ENCODE results near the gene ANKS1A. TPM values are rescaled to one million over a fixed set of nuclear protein-coding genes. Genes with fewer than 3 reads are reported as not detected.
A peak's percentile ranks its signal among the peaks of the same experiment; 100 is the strongest.

ANKS1A gene
- total RNA-seq, 1 experiment from 2014 or later = 35.0 TPM

DNA sequence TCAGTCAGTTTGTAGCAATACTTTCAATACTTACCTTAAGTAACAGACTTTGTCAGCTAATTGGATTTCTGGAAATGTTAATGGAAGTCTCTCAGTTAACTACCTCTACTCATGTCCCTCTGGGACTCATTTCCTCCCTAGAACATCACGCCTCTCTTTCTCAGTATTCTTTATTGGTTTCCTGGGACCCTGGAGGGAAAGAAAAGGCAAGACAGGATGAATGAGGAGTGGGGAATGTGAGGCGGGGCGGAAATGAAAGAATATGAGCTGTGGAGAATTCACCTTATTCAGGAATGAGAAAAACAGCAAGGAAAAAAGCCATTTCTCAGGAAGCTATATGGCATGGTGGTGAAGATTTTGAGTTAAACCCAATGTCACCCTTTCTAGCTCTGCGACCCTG is 62.7 kb downstream of the ANKS1A start (continued):
- TF ChIP-seq, protein P1, sequence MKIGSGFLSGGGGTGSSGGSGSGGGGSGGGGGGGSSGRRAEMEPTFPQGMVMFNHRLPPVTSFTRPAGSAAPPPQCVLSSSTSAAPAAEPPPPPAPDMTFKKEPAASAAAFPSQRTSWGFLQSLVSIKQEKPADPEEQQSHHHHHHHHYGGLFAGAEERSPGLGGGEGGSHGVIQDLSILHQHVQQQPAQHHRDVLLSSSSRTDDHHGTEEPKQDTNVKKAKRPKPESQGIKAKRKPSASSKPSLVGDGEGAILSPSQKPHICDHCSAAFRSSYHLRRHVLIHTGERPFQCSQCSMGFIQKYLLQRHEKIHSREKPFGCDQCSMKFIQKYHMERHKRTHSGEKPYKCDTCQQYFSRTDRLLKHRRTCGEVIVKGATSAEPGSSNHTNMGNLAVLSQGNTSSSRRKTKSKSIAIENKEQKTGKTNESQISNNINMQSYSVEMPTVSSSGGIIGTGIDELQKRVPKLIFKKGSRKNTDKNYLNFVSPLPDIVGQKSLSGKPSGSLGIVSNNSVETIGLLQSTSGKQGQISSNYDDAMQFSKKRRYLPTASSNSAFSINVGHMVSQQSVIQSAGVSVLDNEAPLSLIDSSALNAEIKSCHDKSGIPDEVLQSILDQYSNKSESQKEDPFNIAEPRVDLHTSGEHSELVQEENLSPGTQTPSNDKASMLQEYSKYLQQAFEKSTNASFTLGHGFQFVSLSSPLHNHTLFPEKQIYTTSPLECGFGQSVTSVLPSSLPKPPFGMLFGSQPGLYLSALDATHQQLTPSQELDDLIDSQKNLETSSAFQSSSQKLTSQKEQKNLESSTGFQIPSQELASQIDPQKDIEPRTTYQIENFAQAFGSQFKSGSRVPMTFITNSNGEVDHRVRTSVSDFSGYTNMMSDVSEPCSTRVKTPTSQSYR (CRISPR knock-in tag; IDR thresholded peaks at IDR 0.05) = no peak

DNA sequence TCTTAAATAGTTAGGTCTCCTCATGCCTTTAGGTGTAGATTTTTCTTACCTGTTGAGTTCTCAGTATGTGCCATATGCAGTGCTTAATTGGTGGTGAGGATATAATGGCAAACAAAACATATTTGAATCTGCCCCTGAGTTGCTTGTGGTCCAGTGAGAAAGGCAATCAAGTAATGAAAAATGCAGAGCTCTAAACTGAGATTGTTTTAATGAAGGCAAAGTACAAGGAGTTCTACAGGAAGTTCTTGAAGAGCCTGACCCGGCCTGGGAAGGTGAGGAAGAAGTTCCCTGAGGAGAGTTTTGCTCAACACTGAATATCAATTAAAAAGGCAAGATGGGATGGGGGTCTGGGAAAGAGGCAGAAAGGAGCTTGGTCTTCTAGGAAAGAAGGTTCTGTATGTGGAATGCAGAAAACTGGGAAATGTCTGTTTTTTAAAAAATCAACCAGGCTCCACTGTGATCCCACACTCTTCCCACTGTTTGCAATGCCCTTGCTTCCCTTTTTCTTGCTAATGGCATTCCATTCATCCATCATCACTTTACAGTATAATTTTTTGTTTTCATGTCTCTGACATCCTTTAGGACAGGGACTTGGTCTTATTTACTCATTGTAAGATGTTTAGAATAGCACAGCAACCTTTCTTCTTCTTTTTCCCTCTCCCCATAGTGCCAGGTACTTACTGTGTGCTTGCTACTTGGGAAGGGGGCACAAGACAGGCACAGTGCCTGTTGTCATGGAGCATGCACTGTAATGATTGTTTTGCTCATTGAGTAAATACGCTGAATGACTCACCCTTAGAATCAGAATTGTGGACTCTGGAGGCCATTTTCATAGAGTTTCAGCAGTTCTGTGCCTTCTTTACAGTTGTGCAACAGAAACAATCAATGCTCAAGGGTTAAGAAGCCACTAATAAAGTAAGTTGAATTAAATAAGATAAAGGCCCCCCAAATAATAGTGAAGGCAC is 64.3 kb downstream of the ANKS1A start:
- Mint-ChIP-seq H3K27me3 (ENCODE audit: low read depth) (no peaks in the 10 kb centered on the region), H3K9me3 (no peaks in the 10 kb centered on the region), H3K4me3 (no peak overlapping the region), H3K27ac (peak overlapping the region; percentile 39), H3K4me1 (peaks cover 43% of the 10 kb centered on the region), H3K36me3 (no peaks in the 10 kb centered on the region)
- POLR2A ChIA-PET = no interaction called here
- CTCF ChIA-PET = interaction anchor here (1.2 kb wide), 1 partner anchor 20 kb away, joined by 3 read pairs; no protein-coding TSS in a partner anchor
- DNase-seq (ENCODE audit: low spot score) (no peak), ATAC-seq (no peak)
- no peak for TF ChIP-seq TCF7 (CRISPR knock-in tag; IDR thresholded peaks at IDR 0.05; ENCODE audit: low read depth)
- TF ChIP-seq GABPB1 (CRISPR knock-in tag; IDR thresholded peaks at IDR 0.05) = peak; percentile 60

DNA sequence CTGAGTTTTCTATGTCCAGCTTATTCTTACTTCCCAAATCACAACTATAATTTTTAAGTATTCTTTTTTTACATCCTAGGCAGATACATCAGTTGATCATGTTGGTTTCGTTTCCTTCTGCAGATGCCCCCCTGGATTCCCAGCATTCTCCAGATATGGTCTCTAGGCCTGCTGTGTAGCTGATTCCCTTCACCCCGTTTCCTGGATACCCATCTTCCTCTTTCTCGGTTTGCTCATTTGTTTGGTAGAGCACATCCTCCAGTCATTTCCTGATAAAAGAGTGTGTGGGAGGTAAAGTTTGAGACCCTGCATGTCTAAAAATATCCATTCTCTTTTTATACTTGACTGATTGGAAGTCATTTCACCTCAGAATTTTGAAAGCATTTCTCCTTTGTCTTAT is 66.4 kb downstream of the ANKS1A start:
- no peak overlapping the region for H3K27ac Mint-ChIP-seq
- DNase-seq (ENCODE audit: low spot score) = no peak
- POLR2A ChIA-PET = no interaction called here
- ATAC-seq = no peak
- H3K27me3 Mint-ChIP-seq (ENCODE audit: low read depth) = no peaks in the 10 kb centered on the region
- H3K4me1 Mint-ChIP-seq = peaks cover 27% of the 10 kb centered on the region
- TF ChIP-seq, protein P2, sequence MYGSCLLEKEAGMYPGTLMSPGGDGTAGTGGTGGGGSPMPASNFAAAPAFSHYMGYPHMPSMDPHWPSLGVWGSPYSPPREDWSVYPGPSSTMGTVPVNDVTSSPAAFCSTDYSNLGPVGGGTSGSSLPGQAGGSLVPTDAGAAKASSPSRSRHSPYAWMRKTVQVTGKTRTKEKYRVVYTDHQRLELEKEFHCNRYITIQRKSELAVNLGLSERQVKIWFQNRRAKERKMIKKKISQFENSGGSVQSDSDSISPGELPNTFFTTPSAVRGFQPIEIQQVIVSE (CRISPR knock-in tag; IDR thresholded peaks at IDR 0.05; ENCODE audit: borderline replicate concordance) = no peak
- TF ChIP-seq NR2C2 (CRISPR knock-in tag; IDR thresholded peaks at IDR 0.05) (no peak), ZNF396 (CRISPR knock-in tag; IDR thresholded peaks at IDR 0.05; ENCODE audit: borderline replicate concordance) (no peak), HMGA2 (CRISPR knock-in tag; IDR thresholded peaks at IDR 0.05) (no peak), NFE2L1 (CRISPR knock-in tag; IDR thresholded peaks at IDR 0.05) (no peak), SP1 (CRISPR knock-in tag; conservative IDR thresholded peaks at IDR 0.05) (no peak), ELF4 (CRISPR knock-in tag; IDR thresholded peaks at IDR 0.05; ENCODE audit: low read depth) (no peak), SMAD3 (CRISPR knock-in tag; IDR thresholded peaks at IDR 0.05; ENCODE audit: borderline replicate concordance) (no peak)
- TF ChIP-seq, protein P3, sequence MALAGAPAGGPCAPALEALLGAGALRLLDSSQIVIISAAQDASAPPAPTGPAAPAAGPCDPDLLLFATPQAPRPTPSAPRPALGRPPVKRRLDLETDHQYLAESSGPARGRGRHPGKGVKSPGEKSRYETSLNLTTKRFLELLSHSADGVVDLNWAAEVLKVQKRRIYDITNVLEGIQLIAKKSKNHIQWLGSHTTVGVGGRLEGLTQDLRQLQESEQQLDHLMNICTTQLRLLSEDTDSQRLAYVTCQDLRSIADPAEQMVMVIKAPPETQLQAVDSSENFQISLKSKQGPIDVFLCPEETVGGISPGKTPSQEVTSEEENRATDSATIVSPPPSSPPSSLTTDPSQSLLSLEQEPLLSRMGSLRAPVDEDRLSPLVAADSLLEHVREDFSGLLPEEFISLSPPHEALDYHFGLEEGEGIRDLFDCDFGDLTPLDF (CRISPR knock-in tag; IDR thresholded peaks at IDR 0.05) = no peak
- TF ChIP-seq, protein P4, sequence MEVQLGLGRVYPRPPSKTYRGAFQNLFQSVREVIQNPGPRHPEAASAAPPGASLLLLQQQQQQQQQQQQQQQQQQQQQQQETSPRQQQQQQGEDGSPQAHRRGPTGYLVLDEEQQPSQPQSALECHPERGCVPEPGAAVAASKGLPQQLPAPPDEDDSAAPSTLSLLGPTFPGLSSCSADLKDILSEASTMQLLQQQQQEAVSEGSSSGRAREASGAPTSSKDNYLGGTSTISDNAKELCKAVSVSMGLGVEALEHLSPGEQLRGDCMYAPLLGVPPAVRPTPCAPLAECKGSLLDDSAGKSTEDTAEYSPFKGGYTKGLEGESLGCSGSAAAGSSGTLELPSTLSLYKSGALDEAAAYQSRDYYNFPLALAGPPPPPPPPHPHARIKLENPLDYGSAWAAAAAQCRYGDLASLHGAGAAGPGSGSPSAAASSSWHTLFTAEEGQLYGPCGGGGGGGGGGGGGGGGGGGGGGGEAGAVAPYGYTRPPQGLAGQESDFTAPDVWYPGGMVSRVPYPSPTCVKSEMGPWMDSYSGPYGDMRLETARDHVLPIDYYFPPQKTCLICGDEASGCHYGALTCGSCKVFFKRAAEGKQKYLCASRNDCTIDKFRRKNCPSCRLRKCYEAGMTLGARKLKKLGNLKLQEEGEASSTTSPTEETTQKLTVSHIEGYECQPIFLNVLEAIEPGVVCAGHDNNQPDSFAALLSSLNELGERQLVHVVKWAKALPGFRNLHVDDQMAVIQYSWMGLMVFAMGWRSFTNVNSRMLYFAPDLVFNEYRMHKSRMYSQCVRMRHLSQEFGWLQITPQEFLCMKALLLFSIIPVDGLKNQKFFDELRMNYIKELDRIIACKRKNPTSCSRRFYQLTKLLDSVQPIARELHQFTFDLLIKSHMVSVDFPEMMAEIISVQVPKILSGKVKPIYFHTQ (CRISPR knock-in tag; IDR thresholded peaks at IDR 0.05) = no peak
- no peak overlapping the region for H3K4me3 Mint-ChIP-seq
- no peaks in the 10 kb centered on the region for H3K9me3 Mint-ChIP-seq
- H3K36me3 Mint-ChIP-seq = no peaks in the 10 kb centered on the region
- CTCF ChIA-PET = no interaction called here

Data from WTC11 (cell line).